OCI-LY7 (cell line): Measurements from ENCODE around the gene CORO2B. TPM values are rescaled to one million over a fixed set of nuclear protein-coding genes. Genes with fewer than 3 reads are reported as not detected.

Experiments used
- BruUV-seq: library from RNA; stranded (reverse); fragments of 400-500 nt; replicated peaks from 2 replicates; lab custom pipeline; 2021; lab: Mats Ljungman, UMichigan
- CTCF ChIA-PET: fragments of 300-600 bp; sonication (Branson Sonifier 250); formaldehyde crosslinking; loops from one replicate; lab custom pipeline; 2022; ENCODE audit warnings: antibody characterized with exemption; ENCODE audit not compliant: unreplicated experiment; lab: Charles Lee
- POLR2A ChIA-PET: fragments of 300-600 bp; sonication (Branson Sonifier 250); formaldehyde crosslinking; loops from one replicate; lab custom pipeline; 2022; ENCODE audit warnings: antibody characterized with exemption; lab: Charles Lee
- DNase-seq: peaks from one replicate; pipeline ENCODE4 v3.0.0-alpha.2; 2015; ENCODE audit warnings: low spot score
- H2AFZ ChIP-seq: fragments of 200-600 bp; sonication (generic), shearing (Covaris generic); 2 replicates; pipeline ENCODE4 v1.6.1; 2014; ENCODE audit warnings: mild to moderate bottlenecking, antibody characterized with exemption, low read length, moderate library complexity
- H3K27ac ChIP-seq: fragments of 200-600 bp; sonication (generic); 2 replicates; pipeline ENCODE4 v1.5.1; 2014; ENCODE audit warnings: mixed run types, low read depth, mild to moderate bottlenecking, moderate library complexity, low read length, inconsistent platforms; ENCODE audit not compliant: poor library complexity, severe bottlenecking
- H3K36me3 ChIP-seq: fragments of 200-600 bp; sonication (generic); 2 replicates; pipeline ENCODE4 v1.6.1; 2014; ENCODE audit warnings: mild to moderate bottlenecking, antibody characterized with exemption, low read length, moderate library complexity, mixed read lengths; ENCODE audit not compliant: insufficient read depth
- H3K4me1 ChIP-seq: fragments of 200-600 bp; sonication (generic); 2 replicates; pipeline ENCODE4 v1.5.1; 2014; ENCODE audit warnings: mild to moderate bottlenecking, low read length; ENCODE audit not compliant: insufficient read depth, poor library complexity, severe bottlenecking
- H3K4me2 ChIP-seq: fragments of 200-600 bp; sonication (generic); 2 replicates; pipeline ENCODE4 v1.6.1; 2014; ENCODE audit warnings: mild to moderate bottlenecking, low read length
- H3K4me3 ChIP-seq: fragments of 200-600 bp; sonication (generic); 2 replicates; pipeline ENCODE4 v1.5.1; 2014; ENCODE audit warnings: mild to moderate bottlenecking, low read depth, low read length; ENCODE audit not compliant: poor library complexity, severe bottlenecking
- H3K79me2 ChIP-seq: fragments of 200-600 bp; sonication (generic); 2 replicates; pipeline ENCODE4 v1.6.1; 2016; ENCODE audit warnings: low read depth, mild to moderate bottlenecking, low read length, moderate library complexity, mixed read lengths; ENCODE audit not compliant: insufficient read depth
- H3K9me2 ChIP-seq: fragments of 200-600 bp; sonication (generic); 2 replicates; pipeline ENCODE4 v1.6.1; 2016; ENCODE audit warnings: mild to moderate bottlenecking, low read length, mixed read lengths; ENCODE audit not compliant: insufficient read depth
- H3K9me3 ChIP-seq: fragments of 200-600 bp; sonication (generic); 2 replicates; pipeline ENCODE4 v1.6.1; 2014; ENCODE audit warnings: mild to moderate bottlenecking, mixed run types, low read length, mixed read lengths
- H4K20me1 ChIP-seq: fragments of 200-600 bp; sonication (generic); 2 replicates; pipeline ENCODE4 v1.6.1; 2014; ENCODE audit warnings: mild to moderate bottlenecking, antibody characterized with exemption, low read length, moderate library complexity, mixed read lengths; ENCODE audit not compliant: insufficient read depth
- CTCF ChIP-seq: fragments of 200-600 bp; sonication (generic); conservative IDR thresholded peaks from 2 replicates; pipeline ENCODE4 v1.5.1; 2014; ENCODE audit warnings: mild to moderate bottlenecking, antibody characterized with exemption, low read length, moderate library complexity, mixed read lengths
- EZH2phosphoT487 ChIP-seq: fragments of 200-600 bp; sonication (generic); IDR thresholded peaks from 2 replicates; pipeline ENCODE4 v1.6.1; 2018; ENCODE audit warnings: low read depth, borderline replicate concordance, mild to moderate bottlenecking, mixed run types, antibody characterized with exemption, low read length, moderate library complexity, mixed read lengths
- intact Hi-C: fragments of 100-400 bp; cut with micrococcal nuclease; formaldehyde crosslinking; loops from one replicate; pipeline ENCODE4 v1.10.0; 2022; ENCODE audit not compliant: unreplicated experiment
- total RNA-seq, 2 experiments: library from RNA; depleted of rRNA in 1 of 2; stranded (reverse); fragments of >200 nt in 1 of 2; shearing (Covaris generic) in 1 of 2; gene quantifications; 2 replicates each; pipeline ENCODE4 v1.2.3, GENCODE V29; 2014 to 2022

Gene CORO2B
- total RNA-seq, 2 experiments from 2014 or later: 7.4 to 12.5 TPM

- Histone ChIP-seq H4K20me1 (no peaks in the 10 kb centered on the region), H3K4me1 (peaks cover 97% of the 10 kb centered on the region), H2AFZ (no peak overlapping the region), H3K4me2 (peak overlapping the region; percentile 84), H3K4me3 (peak overlapping the region; percentile 54), H3K79me2 (peaks cover 27% of the 10 kb centered on the region; the same call in 1 of the 2 replicates), H3K9me2 (no peaks in the 10 kb centered on the region), H3K27ac (peak overlapping the region; percentile 97), H3K9me3 (no peaks in the 10 kb centered on the region), H3K36me3 (no peaks in the 10 kb centered on the region)
- ChIA-PET POLR2A (interaction anchor here (0.6 to 2.0 kb wide), 12 partner anchors 8 to 217 kb away, joined by 3 to 7 read pairs (median 4); no protein-coding TSS in a partner anchor), CTCF (interaction anchor here (0.8 to 1.2 kb wide), 2 partner anchors 17 to 39 kb away, joined by 3 read pairs; no protein-coding TSS in a partner anchor)
- BruUV-seq: no TSS peak
- DNase-seq: peak; percentile 88
- intact Hi-C loops: loop anchor here (1.0 to 2.0 kb wide), 2 partner anchors 16 to 210 kb away; no protein-coding TSS in a partner anchor
- TF ChIP-seq CTCF (peak; percentile 56), EZH2phosphoT487 (no peak)
Observed at GRCh38 chr15:68635141-68635540, 56.3 kb downstream of the CORO2B start.

- no TSS peak for BruUV-seq
- Histone ChIP-seq H3K4me3 (no peak overlapping the region), H3K4me1 (peaks cover 96% of the 10 kb centered on the region), H4K20me1 (no peaks in the 10 kb centered on the region), H3K36me3 (no peaks in the 10 kb centered on the region), H3K9me3 (no peaks in the 10 kb centered on the region), H3K27ac (peak overlapping the region; percentile 97), H3K4me2 (peak overlapping the region; percentile 84), H3K79me2 (peaks cover 24% of the 10 kb centered on the region; the same call in 1 of the 2 replicates), H3K9me2 (no peaks in the 10 kb centered on the region), H2AFZ (no peak overlapping the region)
- DNase-seq: no peak
- ChIA-PET CTCF (interaction anchor here (0.8 to 1.3 kb wide), 3 partner anchors 14 to 37 kb away, joined by 3 read pairs; no protein-coding TSS in a partner anchor), POLR2A (interaction anchor here (1.4 to 2.6 kb wide), 5 partner anchors 9 to 39 kb away, joined by 3 to 13 read pairs (median 5); no protein-coding TSS in a partner anchor)
- intact Hi-C loops: no loop called here
- TF ChIP-seq EZH2phosphoT487: no peak
- no peak for TF ChIP-seq CTCF
Observed at GRCh38 chr15:68636256-68636655, 57.5 kb downstream of the CORO2B start.
